ENCODE measurements around the gene TCEA3.
A peak's percentile ranks its signal among the peaks of the same experiment; 100 is the strongest.

Gene TCEA3

DNA sequence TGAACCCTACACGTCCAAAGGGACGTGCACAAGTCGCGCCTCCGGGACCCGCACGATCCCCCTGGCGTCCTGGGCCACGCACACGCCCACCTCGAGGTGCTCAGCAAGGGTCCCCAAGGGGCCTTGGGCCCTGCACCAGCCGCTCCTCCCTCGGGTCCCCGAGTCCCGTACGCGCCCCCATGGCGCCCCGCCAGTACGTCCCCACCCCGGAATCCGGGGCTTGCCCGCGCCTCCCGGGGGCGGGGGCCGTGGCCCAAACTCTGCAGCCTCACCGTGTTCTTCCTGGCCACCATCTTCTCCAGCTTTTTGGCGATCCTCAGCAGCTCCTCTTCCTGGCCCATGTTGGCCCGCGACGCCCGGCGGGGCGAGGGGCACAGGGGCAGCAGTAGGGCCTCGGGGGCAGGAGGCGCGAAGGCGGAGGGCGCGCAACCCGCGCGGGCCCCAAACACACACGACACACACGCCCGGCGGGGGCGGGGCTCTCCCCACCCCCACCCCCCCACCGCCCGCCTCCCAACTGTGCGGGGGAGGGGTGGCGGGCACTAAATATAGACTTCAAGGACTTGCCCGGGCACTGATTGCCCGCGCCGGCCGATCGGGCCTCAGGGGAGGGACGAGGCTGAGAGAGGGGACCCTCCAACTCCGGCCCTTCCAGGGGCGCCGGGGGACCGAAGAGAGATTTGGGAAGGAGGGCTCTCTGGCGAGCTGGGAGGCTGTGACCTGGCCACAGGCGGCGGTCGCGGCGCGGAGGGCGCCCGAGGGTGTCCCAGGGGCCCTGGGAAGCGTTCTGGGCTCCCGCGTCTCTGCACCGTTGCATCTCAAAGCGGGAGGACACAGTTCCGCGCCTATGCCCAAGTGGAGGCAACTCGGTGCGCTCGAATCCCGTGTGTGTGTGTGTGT, at the start of gene TCEA3:
TCEA3 (minus strand) TSS at position 456 of the 900 bp plus-strand sequence; CDS start at position 341, 115 bp downstream.
- DNase-seq: peak; percentile 41

- DNase-seq: no peak
These were observed 48.7 kb upstream of the TCEA3 start for GRCh38 chr1:23473037-23473800.

- DNase-seq: no peak
These were observed 47.9 kb upstream of the TCEA3 start for GRCh38 chr1:23472351-23473036.

- DNase-seq: no peak
These were observed 47.0 kb upstream of the TCEA3 start for GRCh38 chr1:23471473-23472075.

- DNase-seq: no peak
These were observed 45.9 kb upstream of the TCEA3 start for GRCh38 chr1:23470282-23471070.

- no peak for DNase-seq
These were observed 44.9 kb upstream of the TCEA3 start for GRCh38 chr1:23469372-23469982.

DNA sequence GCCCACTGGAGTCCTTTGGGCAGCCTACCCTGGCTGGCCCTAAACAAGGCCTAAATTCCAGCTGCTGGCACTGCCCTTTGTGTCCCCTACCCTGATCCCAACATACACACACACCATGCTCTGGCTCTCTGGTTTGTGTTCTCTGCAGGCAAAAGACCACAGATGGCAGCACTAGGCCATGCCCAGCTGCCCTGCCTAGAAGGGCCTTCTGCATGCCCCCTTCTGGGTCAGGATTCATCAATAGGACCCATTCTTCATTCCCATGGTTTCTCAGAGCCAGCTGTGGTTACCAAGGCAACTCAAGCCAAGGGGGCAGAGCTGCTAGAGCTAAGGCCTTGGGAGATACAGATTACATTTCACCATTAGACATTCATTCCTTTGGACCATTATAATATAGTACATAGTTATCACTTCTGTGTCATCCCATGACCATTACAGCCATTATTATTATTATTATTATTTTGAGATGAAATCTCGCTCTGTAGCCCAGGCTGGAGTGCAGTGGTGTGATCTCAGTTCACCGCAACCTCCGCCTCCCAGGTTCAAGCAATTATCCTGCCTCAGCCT, 42.0 kb upstream of the TCEA3 start:
- DNase-seq: no peak

DNA sequence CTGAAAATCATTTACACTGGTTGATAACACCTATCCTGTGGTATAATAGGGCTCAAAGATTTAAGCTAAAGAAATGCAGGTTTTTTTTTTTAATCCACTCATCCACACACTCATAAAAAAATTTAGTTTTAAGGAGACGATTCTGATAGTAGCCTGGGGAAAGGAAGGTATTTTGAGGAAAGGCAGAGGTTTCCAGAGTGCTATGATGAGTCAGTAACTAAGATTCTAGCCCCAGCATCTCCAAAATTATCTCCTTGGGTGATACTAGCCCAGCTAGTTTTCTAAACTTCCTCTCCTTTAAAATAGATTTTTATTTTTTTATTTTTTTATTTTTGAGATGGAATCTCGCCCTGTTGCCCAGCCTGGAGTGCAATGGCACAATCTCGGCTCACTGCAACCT, 38.7 kb upstream of the TCEA3 start:
- DNase-seq: no peak

GRCh38 chr1:23462766-23463165, 38.2 kb upstream of the TCEA3 start:
- no peak for DNase-seq

DNA sequence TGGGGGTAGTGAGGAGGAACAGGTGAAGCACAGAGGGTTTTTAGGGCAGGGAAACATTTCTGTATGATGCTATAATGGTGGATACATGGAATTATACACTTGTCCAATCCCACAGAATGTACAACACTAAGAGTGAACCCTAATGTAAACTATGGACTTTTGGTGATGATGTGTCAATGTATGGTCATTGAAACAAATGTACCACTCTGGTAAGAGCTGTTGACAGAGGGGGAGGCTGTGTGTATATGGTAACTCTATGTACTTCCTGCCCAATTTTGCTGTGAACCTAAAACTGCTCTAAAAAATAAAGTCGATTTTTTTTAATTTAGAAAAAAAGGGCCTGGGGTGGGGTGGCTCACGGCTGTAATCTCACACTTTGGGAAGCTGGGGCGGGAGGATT, 36.5 kb upstream of the TCEA3 start:
- no peak for DNase-seq

- DNase-seq: no peak
These were observed 36.0 kb upstream of the TCEA3 start for GRCh38 chr1:23460519-23460918.

DNA sequence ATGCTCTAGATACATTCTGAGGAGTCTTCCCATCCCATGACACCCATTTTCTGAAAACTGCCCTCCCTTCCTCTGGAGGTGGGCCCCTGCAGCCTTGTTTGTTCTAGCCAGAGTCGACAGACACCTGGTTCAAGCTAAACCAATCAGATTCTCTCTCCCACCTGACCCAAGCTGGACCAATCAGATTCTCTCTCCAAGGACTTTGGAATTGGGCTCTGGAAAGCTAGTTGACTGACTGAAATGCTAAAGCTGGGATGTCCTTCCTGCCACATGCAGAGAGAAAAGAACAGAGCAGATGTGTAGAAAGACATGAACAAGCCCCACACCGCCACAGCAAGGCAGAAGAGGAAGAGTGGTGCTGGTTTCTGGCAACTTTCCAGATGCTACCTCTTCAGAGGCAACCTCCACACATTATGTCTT, 34.8 kb upstream of the TCEA3 start:
- peak; percentile 56 for DNase-seq

GRCh38 chr1:23456226-23456625, 31.7 kb upstream of the TCEA3 start:
- DNase-seq: no peak

DNA sequence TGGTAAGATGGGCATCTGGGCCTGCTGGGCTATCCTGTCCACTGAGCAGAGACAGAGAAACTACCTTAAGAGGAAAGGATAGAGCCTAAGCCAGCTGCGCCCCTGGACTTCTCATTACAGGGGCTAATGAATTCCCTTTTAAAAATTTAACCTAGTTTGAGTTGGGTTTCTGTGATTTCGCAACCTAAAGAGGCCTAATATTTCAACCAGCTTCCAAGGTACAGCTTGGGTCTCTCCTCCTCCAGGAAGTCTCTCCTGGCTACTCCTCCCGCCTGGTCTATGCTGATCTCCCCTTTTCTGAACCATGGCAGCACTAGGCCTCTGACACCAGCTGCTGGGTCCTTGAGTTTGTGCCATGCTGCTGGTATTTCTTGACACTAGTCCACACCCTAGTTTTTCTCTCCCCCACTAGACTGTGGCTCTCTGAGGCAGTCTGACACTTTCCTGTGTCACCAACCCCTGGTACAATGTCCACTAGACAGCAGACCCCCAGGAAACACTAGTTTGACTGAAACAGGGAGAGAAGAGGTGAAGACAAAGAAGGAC, 29.0 kb upstream of the TCEA3 start:
- no peak for DNase-seq

DNA sequence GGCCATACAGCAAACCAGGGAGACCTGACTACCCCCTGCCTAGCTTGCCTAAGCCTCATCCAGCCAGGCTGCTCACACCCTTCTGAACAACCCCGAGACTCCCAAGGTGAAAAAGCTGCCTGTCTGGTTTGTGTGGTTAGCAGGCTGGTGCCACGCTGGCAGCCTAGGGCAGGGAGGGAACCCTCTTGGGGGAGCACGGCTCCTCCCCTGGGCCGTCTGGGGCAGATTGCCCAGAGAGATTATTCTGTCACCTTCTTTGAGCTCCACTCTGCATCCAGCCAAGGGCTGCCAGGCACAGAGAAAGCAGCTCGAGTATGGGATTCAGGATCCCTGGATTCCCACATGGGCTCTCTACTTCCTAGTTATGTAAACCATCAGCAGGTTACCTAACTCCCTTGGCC, 27.5 kb upstream of the TCEA3 start:
- DNase-seq: peak; percentile 70

GRCh38 chr1:23451441-23451840, 26.9 kb upstream of the TCEA3 start:
- DNase-seq: no peak

DNA sequence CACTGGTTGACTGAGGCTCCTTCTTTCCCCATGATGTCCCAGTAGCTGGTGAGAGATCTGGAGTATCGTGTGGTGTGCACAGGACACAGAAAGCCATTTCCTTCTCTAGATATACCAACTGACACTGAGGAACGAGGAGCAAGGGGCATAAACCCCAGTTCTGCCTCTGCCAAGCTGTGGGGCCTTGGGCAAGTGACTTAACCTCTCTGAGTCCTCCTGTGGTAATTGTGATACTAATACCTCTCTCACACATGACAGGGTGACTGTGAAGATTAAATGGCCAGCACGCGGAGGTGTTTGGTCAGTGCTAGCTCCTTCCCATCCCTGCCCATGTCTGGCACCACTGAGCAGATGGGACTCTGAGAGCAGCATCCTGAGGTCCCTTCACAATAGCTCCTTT, 26.3 kb upstream of the TCEA3 start:
- DNase-seq: no peak

- no peak for DNase-seq
These were observed 25.4 kb upstream of the TCEA3 start for GRCh38 chr1:23449958-23450357.

GRCh38 chr1:23449306-23449705, 24.8 kb upstream of the TCEA3 start:
- DNase-seq: no peak

DNA sequence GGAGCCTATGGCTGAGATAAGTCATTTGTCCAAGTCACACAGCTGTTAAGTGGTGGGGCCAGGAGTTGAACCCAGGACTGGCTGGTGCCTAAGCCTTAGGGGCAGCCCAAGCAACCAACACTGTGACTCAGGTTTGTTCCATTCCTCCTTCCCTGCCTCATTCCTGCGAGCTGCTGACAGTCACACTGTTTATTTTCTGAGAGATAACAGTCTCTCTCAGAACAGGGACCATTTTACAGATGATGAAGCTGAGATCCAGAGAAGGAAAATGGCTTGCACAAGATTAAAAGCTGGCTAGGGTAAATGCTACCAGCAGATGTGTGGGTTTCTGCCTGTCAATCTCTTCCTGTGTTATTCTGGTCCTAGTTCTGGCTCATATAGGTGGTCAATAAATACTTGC, 24.3 kb upstream of the TCEA3 start:
- DNase-seq: no peak

All from RPMI8226 (cell line).